HL-60 (cell line): ENCODE data around the gene SMOC2.

Experiments used
- DNase-seq, 2 experiments: peaks; one replicate each; pipeline ENCODE4 v3.0.0-alpha.2; 2010 to 2020; ENCODE audit warnings: low read depth in 1 of 2, low spot score in 1 of 2
- H3K27ac ChIP-seq: fragments of 250-450 bp; sonication (Bioruptor Pico); replicated peaks from 2 replicates; pipeline ENCODE4 v1.5.1; 2020; ENCODE audit warnings: mild to moderate bottlenecking, moderate library complexity
- H3K27me3 ChIP-seq: fragments of 250-450 bp; sonication (Bioruptor Pico); 2 replicates; pipeline ENCODE4 v1.5.1; 2021; ENCODE audit warnings: mild to moderate bottlenecking, moderate library complexity; ENCODE audit not compliant: insufficient read depth, poor library complexity, severe bottlenecking
- H3K4me3 ChIP-seq: replicated peaks from 2 replicates; pipeline ENCODE4 v1.5.1; 2011; ENCODE audit warnings: mild to moderate bottlenecking, control low read depth, low read length; ENCODE audit not compliant: insufficient read depth
- GABPA ChIP-seq: IDR thresholded peaks from 2 replicates; pipeline ENCODE4 v1.6.1; 2012; ENCODE audit warnings: low read depth
- POLR2AphosphoS5 ChIP-seq: IDR thresholded peaks from 2 replicates; pipeline ENCODE4 v1.6.1; 2012; ENCODE audit warnings: low read depth
- SPI1 ChIP-seq: IDR thresholded peaks from 2 replicates; pipeline ENCODE4 v1.6.1; 2012; ENCODE audit warnings: low read depth, mild to moderate bottlenecking, borderline replicate concordance
- TF ChIP-seq, protein P1 (sequence below): IDR thresholded peaks from 2 replicates; pipeline ENCODE4 v1.6.1; 2012; ENCODE audit warnings: low read depth; ENCODE audit not compliant: insufficient replicate concordance
- TF ChIP-seq, protein P2 (sequence below): IDR thresholded peaks from one replicate; pipeline ENCODE4 v1.5.1; 2011; ENCODE audit warnings: low read length, control low read depth, inconsistent platforms; ENCODE audit not compliant: insufficient read depth

Gene SMOC2

DNA sequence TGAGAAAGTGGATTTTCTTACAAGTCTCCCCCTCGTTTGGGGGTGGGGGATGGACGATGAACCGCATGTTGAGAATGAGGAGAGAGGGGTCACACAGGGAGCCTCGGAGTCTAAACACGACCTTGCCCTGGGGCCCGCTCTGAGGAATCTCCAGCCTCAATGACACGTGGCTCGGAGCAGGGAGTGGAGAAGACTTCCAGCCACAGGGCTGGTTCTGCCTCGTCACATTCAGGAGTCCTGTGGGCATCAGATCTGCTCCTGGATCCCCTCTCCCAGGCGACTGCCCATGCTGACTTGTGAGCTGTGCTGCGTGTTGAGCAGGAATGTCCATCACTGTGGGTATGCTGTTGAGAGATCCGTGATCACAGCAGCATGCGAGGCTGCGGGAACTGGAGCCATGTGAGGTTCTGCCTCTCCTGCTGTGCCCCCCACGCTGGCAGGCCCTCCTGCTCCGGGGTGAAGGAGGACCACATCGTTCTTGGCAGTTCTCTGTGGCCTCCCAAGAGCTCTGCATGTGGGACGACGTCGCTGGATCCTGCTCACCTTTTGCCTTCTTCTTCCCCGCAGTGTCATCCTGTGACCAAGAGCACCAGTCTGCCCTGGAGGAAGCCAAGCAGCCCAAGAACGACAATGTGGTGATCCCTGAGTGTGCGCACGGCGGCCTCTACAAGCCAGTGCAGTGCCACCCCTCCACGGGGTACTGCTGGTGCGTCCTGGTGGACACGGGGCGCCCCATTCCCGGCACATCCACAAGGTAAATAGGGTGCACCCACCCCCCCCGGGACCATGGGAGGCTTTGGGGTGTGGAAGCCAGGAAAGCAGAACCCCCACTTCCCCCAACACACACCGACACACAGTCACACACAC, 157.5 kb downstream of the SMOC2 start:
- no peak overlapping the region for H3K4me3 ChIP-seq
- TF ChIP-seq GABPA (no peak), SPI1 (no peak), POLR2AphosphoS5 (no peak)
- TF ChIP-seq, protein P1, sequence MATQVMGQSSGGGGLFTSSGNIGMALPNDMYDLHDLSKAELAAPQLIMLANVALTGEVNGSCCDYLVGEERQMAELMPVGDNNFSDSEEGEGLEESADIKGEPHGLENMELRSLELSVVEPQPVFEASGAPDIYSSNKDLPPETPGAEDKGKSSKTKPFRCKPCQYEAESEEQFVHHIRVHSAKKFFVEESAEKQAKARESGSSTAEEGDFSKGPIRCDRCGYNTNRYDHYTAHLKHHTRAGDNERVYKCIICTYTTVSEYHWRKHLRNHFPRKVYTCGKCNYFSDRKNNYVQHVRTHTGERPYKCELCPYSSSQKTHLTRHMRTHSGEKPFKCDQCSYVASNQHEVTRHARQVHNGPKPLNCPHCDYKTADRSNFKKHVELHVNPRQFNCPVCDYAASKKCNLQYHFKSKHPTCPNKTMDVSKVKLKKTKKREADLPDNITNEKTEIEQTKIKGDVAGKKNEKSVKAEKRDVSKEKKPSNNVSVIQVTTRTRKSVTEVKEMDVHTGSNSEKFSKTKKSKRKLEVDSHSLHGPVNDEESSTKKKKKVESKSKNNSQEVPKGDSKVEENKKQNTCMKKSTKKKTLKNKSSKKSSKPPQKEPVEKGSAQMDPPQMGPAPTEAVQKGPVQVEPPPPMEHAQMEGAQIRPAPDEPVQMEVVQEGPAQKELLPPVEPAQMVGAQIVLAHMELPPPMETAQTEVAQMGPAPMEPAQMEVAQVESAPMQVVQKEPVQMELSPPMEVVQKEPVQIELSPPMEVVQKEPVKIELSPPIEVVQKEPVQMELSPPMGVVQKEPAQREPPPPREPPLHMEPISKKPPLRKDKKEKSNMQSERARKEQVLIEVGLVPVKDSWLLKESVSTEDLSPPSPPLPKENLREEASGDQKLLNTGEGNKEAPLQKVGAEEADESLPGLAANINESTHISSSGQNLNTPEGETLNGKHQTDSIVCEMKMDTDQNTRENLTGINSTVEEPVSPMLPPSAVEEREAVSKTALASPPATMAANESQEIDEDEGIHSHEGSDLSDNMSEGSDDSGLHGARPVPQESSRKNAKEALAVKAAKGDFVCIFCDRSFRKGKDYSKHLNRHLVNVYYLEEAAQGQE: no peak
- TF ChIP-seq, protein P2, sequence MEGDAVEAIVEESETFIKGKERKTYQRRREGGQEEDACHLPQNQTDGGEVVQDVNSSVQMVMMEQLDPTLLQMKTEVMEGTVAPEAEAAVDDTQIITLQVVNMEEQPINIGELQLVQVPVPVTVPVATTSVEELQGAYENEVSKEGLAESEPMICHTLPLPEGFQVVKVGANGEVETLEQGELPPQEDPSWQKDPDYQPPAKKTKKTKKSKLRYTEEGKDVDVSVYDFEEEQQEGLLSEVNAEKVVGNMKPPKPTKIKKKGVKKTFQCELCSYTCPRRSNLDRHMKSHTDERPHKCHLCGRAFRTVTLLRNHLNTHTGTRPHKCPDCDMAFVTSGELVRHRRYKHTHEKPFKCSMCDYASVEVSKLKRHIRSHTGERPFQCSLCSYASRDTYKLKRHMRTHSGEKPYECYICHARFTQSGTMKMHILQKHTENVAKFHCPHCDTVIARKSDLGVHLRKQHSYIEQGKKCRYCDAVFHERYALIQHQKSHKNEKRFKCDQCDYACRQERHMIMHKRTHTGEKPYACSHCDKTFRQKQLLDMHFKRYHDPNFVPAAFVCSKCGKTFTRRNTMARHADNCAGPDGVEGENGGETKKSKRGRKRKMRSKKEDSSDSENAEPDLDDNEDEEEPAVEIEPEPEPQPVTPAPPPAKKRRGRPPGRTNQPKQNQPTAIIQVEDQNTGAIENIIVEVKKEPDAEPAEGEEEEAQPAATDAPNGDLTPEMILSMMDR: no peak
- DNase-seq: no peak
- no peak overlapping the region for H3K27ac ChIP-seq
- no peaks in the 10 kb centered on the region for H3K27me3 ChIP-seq

DNA sequence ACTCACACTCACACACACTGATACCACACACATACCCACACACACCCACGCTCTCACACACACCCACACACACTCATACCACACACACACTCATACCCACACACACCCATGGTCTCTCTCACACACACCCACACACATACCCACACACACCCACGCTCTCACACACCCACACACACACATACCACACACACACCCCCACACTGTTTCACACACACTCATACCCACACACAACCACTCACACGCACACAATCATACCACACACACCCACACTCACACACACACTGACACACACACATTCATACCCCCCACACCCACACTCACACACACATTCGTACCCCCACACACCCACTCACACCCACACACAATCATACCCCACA, 158.1 kb downstream of the SMOC2 start:
- no peak for DNase-seq
- no peaks in the 10 kb centered on the region for H3K27me3 ChIP-seq
- no peak overlapping the region for H3K4me3 ChIP-seq
- H3K27ac ChIP-seq: no peak overlapping the region
- TF ChIP-seq, protein P2: no peak
- TF ChIP-seq GABPA (no peak), POLR2AphosphoS5 (no peak), SPI1 (no peak)
- TF ChIP-seq, protein P1: no peak

DNA sequence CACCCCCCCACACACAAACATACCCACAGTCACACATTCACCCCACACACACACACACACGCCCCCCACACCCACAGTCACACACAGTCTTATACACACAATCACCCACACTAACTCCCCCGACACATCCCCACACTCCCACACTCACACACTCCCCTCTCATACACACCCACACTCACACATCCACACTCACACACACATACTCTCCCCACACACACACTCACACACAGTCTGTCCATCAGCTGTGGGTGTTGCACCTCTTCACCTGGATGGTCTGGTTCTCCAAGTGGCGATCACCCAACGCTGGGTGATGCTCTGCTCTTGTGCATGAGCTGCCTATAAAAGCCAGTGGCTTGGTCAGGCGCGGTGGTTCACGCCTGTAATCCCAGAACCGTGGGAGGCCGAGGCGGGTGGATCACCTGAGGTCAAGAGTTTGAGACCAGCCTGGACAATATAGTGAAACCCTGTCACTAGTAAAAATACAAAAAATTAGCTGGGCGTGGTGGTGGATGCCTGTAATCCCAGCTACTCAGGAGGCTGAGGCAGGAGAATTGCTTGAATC, 158.9 kb downstream of the SMOC2 start:
- H3K27me3 ChIP-seq: no peaks in the 10 kb centered on the region
- no peak for DNase-seq
- TF ChIP-seq, protein P2: no peak
- TF ChIP-seq GABPA: no peak
- no peak overlapping the region for H3K4me3 ChIP-seq
- H3K27ac ChIP-seq: no peak overlapping the region
